Panc1 (cell line): ENCODE results near the gene SCAF1. TPM values are rescaled to one million over a fixed set of nuclear protein-coding genes. Genes with fewer than 3 reads are reported as not detected.

Experiments used
- ATAC-seq: fragments of 200-7000 bp; cut with Tn5 transposase; 2 replicates; pipeline ENCODE4 v1.9.1; 2020; ENCODE audit warnings: mild to moderate bottlenecking, moderate library complexity
- BruUV-seq: library from RNA; stranded (reverse); fragments of 400-500 nt; replicated peaks from 2 replicates; lab custom pipeline; 2021; lab: Mats Ljungman, UMichigan
- CTCF ChIA-PET: fragments of 300-600 bp; sonication (Branson Sonifier 250); formaldehyde crosslinking; loops from one replicate; lab custom pipeline; 2022; ENCODE audit warnings: antibody characterized with exemption; lab: Charles Lee
- POLR2A ChIA-PET: fragments of 300-600 bp; sonication (Branson Sonifier 250); formaldehyde crosslinking; loops from one replicate; lab custom pipeline; 2022; ENCODE audit warnings: antibody characterized with exemption; lab: Charles Lee
- DNase-seq: peaks from one replicate; pipeline ENCODE4 v3.0.0-alpha.2; 2010; ENCODE audit warnings: low read depth, low spot score
- H3K27ac ChIP-seq: 2 replicates; pipeline ENCODE4 v1.5.1; 2011; ENCODE audit warnings: mild to moderate bottlenecking, low read length, inconsistent platforms
- H3K27me3 ChIP-seq: fragments of 200-500 bp; sonication (Bioruptor generic); 2 replicates; pipeline ENCODE4 v1.6.0; 2014; ENCODE audit warnings: low read length, inconsistent platforms; ENCODE audit not compliant: control insufficient read depth, insufficient read depth
- H3K36me3 ChIP-seq: fragments of 200-500 bp; sonication (Bioruptor generic); 2 replicates; pipeline ENCODE4 v1.5.1; 2014; ENCODE audit warnings: inconsistent platforms, mild to moderate bottlenecking, low read length, moderate library complexity; ENCODE audit not compliant: control insufficient read depth, insufficient read depth
- H3K4me1 ChIP-seq: 2 replicates; pipeline ENCODE4 v1.5.1; 2011; ENCODE audit warnings: inconsistent platforms, mild to moderate bottlenecking, low read length, moderate library complexity; ENCODE audit not compliant: control insufficient read depth, insufficient read depth
- H3K4me3 ChIP-seq, 2 experiments: 2 replicates each; pipeline ENCODE4 v1.5.1; 2011 to 2012; ENCODE audit warnings: low read depth in 2 of 2, low read length in 2 of 2, mild to moderate bottlenecking in 2 of 2, inconsistent platforms in 1 of 2, moderate library complexity in 1 of 2
- H3K9me3 ChIP-seq: fragments of 200-500 bp; sonication (Bioruptor generic); 2 replicates; pipeline ENCODE4 v1.5.1; 2014; ENCODE audit warnings: low read depth, mild to moderate bottlenecking, inconsistent platforms, low read length, moderate library complexity; ENCODE audit not compliant: control insufficient read depth, insufficient read depth
- POLR2AphosphoS5 ChIP-seq: IDR thresholded peaks from 2 replicates; pipeline ENCODE4 v1.6.1; 2012; ENCODE audit warnings: mild to moderate bottlenecking, low read depth, low read length, moderate library complexity
- SIN3A ChIP-seq: IDR thresholded peaks from 2 replicates; pipeline ENCODE4 v1.6.1; 2012; ENCODE audit warnings: low read depth, mild to moderate bottlenecking, low read length, moderate library complexity, borderline replicate concordance; ENCODE audit not compliant: insufficient read depth
- TCF7L2 ChIP-seq: IDR thresholded peaks from 2 replicates; pipeline ENCODE4 v1.6.1; 2011; ENCODE audit warnings: mild to moderate bottlenecking, low read depth, low read length, inconsistent platforms
- in situ Hi-C: cut with HindIII; loops from 2 replicates; pipeline ENCODE4 v1.10.0; 2016; ENCODE audit warnings: low sequenced_read_pairs, low pct_unique_long_range_greater_than_20kb
- intact Hi-C: fragments of 100-400 bp; cut with micrococcal nuclease; formaldehyde crosslinking; loops from one replicate; pipeline ENCODE4 v1.10.0; 2022; ENCODE audit not compliant: unreplicated experiment
- total RNA-seq: library from RNA; stranded (reverse); gene quantifications from one replicate; pipeline ENCODE4 v1.2.1, GENCODE V29; 2021; ENCODE audit not compliant: unreplicated experiment
- TF ChIP-seq, protein P1 (sequence below): fragments of 450-650 bp; IDR thresholded peaks from 2 replicates; pipeline ENCODE4 v1.5.1; 2017; ENCODE audit warnings: mild to moderate bottlenecking
- TF ChIP-seq, protein P2 (sequence below), 2 experiments: IDR thresholded peaks; 2 replicates each; pipeline ENCODE4 v1.6.1; 2011 to 2012; ENCODE audit warnings: low read depth in 2 of 2, control low read depth in 1 of 2, low read length in 1 of 2, mild to moderate bottlenecking in 1 of 2, moderate library complexity in 1 of 2; ENCODE audit not compliant: insufficient read depth in 1 of 2

The SCAF1 gene
- total RNA-seq, 1 experiment from 2014 or later = 77.4 TPM

DNA sequence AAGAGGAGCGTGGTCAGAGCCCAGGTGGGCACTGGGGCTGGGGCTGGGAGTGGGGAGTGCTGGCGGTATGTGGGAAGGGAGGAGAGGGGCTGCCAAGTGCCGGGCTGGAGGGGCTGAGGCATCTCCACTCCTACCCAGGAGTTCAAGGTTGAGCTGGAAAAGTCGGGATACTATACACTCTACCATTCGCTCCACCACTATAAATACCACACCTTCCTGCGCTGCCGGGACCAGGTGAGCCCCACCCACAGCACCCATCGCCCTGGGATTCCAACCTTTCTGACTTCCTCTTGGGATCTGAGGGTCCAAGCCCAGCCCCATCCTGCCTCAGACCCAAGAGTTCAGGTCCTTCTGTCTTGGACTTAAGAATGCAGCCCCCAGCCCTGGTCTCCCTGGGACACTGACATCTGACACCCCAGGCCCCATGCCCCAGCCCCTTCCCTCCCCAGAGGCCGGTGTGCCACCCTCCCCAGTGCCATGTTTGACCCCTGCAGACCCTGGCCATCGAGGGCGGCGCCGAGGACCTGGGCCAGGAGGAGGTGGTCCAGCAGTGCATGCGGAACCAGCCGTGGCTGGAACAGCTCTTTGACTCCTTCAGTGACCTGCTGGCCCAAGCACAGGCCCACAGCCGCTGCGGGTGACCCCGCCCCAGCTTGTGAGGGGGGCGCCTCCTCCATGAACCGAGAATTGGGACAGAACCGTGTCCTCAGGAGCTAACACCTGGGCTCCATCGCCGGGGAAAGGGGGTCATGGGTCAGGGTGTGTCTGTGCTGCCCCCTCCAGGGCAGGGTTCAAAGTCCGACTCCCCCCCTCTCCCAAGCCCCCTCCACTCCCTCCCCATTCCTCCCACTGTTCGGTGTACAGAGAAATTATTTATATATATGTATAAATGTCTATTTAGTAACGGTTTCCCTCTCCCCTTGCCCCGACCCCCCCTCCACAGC, 16.8 kb upstream of the SCAF1 start:
- no TSS peak for BruUV-seq
- TF ChIP-seq SIN3A = no peak

DNA sequence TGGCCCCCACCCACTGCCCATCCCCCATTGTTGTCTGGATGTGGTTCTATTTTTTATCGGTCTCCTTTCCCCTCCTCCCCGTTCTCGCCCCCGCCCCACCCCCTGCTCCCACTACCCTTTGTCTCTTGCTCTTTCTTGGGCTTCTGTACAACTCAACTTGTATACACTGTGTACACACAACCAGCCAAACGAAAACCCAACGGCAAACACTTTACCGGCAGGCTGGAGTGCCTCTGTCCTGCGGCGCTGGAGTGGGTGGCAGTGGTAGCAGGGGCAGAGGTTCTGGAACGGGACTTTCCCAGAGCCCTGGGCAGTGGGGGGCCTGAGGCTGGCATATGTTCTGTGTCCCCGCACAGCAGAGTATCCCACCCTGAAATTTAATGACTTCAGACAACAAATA, 15.8 kb upstream of the SCAF1 start:
- intact Hi-C loops (no loop called here), in situ Hi-C loops (no loop called here)
- TF ChIP-seq, protein P1, sequence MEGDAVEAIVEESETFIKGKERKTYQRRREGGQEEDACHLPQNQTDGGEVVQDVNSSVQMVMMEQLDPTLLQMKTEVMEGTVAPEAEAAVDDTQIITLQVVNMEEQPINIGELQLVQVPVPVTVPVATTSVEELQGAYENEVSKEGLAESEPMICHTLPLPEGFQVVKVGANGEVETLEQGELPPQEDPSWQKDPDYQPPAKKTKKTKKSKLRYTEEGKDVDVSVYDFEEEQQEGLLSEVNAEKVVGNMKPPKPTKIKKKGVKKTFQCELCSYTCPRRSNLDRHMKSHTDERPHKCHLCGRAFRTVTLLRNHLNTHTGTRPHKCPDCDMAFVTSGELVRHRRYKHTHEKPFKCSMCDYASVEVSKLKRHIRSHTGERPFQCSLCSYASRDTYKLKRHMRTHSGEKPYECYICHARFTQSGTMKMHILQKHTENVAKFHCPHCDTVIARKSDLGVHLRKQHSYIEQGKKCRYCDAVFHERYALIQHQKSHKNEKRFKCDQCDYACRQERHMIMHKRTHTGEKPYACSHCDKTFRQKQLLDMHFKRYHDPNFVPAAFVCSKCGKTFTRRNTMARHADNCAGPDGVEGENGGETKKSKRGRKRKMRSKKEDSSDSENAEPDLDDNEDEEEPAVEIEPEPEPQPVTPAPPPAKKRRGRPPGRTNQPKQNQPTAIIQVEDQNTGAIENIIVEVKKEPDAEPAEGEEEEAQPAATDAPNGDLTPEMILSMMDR = no peak
- TF ChIP-seq SIN3A (no peak), TCF7L2 (no peak)
- ChIA-PET POLR2A (interaction anchor here (0.6 kb wide), 2 partner anchors 8 to 189 kb away, joined by 4 read pairs; no protein-coding TSS in a partner anchor), CTCF (no interaction called here)
- Histone ChIP-seq H3K9me3 (no peaks in the 10 kb centered on the region), H3K27me3 (no peaks in the 10 kb centered on the region), H3K4me1 (no peaks in the 10 kb centered on the region), H3K36me3 (no peaks in the 10 kb centered on the region), H3K4me3 (no peak overlapping the region), H3K27ac (no peak overlapping the region)
- no peak for ATAC-seq
- BruUV-seq = no TSS peak
- DNase-seq = no peak

More for the DNA sequence above, 16.8 kb upstream of the SCAF1 start:
- CTCF ChIA-PET = no interaction called here
- ATAC-seq (peak; percentile 66; the same call in 1 of the 2 replicates), DNase-seq (no peak)
- Histone ChIP-seq H3K4me3 (no peak overlapping the region), H3K9me3 (no peaks in the 10 kb centered on the region), H3K27me3 (no peaks in the 10 kb centered on the region), H3K36me3 (no peaks in the 10 kb centered on the region), H3K27ac (no peak overlapping the region), H3K4me1 (no peaks in the 10 kb centered on the region)
- in situ Hi-C loops = no loop called here
- intact Hi-C loops = no loop called here
- POLR2A ChIA-PET = no interaction called here

DNA sequence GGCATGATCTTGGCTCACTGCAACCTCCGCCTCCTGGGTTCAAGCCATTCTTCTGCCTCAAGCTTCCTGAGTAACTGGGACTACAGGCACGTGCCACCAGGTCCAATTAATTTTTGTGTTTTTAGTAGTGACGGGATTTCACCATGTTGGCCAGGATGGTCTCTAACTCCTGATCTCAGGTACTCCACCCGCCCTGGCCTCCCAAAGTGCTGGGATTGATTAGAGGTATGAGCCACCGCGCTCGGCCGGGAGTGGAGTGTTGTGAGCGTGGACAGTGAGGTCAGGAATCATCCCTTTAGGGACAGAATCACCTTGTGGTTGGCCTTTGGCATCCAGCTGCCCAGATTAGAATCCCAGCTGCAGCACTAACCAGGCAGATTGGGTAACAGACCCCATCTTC, 12.3 kb upstream of the SCAF1 start:
- DNase-seq (no peak), ATAC-seq (no peak)
- no peaks in the 10 kb centered on the region for H3K9me3 ChIP-seq
- in situ Hi-C loops = no loop called here
- no TSS peak for BruUV-seq
- H3K36me3 ChIP-seq = no peaks in the 10 kb centered on the region
- POLR2A ChIA-PET = interaction anchor here (0.9 kb wide), 1 partner anchor 12 kb away, joined by 3 read pairs; the partner anchor contains the start of gene SCAF1
- H3K27me3 ChIP-seq = no peaks in the 10 kb centered on the region
- TF ChIP-seq POLR2AphosphoS5 = no peak
- TF ChIP-seq SIN3A = no peak
- TF ChIP-seq, protein P1 = no peak
- TF ChIP-seq TCF7L2 = no peak
- TF ChIP-seq, protein P2, sequence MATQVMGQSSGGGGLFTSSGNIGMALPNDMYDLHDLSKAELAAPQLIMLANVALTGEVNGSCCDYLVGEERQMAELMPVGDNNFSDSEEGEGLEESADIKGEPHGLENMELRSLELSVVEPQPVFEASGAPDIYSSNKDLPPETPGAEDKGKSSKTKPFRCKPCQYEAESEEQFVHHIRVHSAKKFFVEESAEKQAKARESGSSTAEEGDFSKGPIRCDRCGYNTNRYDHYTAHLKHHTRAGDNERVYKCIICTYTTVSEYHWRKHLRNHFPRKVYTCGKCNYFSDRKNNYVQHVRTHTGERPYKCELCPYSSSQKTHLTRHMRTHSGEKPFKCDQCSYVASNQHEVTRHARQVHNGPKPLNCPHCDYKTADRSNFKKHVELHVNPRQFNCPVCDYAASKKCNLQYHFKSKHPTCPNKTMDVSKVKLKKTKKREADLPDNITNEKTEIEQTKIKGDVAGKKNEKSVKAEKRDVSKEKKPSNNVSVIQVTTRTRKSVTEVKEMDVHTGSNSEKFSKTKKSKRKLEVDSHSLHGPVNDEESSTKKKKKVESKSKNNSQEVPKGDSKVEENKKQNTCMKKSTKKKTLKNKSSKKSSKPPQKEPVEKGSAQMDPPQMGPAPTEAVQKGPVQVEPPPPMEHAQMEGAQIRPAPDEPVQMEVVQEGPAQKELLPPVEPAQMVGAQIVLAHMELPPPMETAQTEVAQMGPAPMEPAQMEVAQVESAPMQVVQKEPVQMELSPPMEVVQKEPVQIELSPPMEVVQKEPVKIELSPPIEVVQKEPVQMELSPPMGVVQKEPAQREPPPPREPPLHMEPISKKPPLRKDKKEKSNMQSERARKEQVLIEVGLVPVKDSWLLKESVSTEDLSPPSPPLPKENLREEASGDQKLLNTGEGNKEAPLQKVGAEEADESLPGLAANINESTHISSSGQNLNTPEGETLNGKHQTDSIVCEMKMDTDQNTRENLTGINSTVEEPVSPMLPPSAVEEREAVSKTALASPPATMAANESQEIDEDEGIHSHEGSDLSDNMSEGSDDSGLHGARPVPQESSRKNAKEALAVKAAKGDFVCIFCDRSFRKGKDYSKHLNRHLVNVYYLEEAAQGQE (IDR thresholded peaks at IDR 0.05; ENCODE audit: insufficient read depth in 1 of 2, low read depth in 2 of 2, low read length in 1 of 2) = no peak
- H3K27ac ChIP-seq = no peak overlapping the region
- H3K4me1 ChIP-seq = no peaks in the 10 kb centered on the region
- no peak overlapping the region for H3K4me3 ChIP-seq
- intact Hi-C loops = no loop called here
- CTCF ChIA-PET = no interaction called here
